Suppressor macrophage treated with lipopolysaccharide for 4 hours (primary cell): Measurements from ENCODE around the gene LTBP1.
"Not testable (repeated sequence)": the region's sequence is repeated elsewhere in the genome, so short reads cannot be mapped to it uniquely, and the experiment has no call there.

Experiments used
- DNase-seq: peaks from one replicate; pipeline ENCODE4 v3.0.0-alpha.2; 2020

Gene LTBP1

GRCh38 chr2:33366473-33366872 is 419.7 kb downstream of the LTBP1 start:
- DNase-seq = no peak

- not testable (repeated sequence) for DNase-seq
Observed at GRCh38 chr2:33368524-33368923, 421.8 kb downstream of the LTBP1 start.

GRCh38 chr2:33369191-33369590 is 422.4 kb downstream of the LTBP1 start:
- no peak for DNase-seq

- peak; percentile 8 for DNase-seq
Observed at GRCh38 chr2:33370636-33371265, 424.0 kb downstream of the LTBP1 start.

GRCh38 chr2:33371304-33372090 is 424.7 kb downstream of the LTBP1 start:
- no peak for DNase-seq

- DNase-seq = peak; percentile 45
Observed at GRCh38 chr2:33372940-33373553, 426.3 kb downstream of the LTBP1 start.

GRCh38 chr2:33373986-33374385 is 427.2 kb downstream of the LTBP1 start:
- no peak for DNase-seq

GRCh38 chr2:33375054-33375453 is 428.3 kb downstream of the LTBP1 start:
- no peak for DNase-seq

- DNase-seq = no peak
Observed at GRCh38 chr2:33377048-33377447, 430.3 kb downstream of the LTBP1 start.

- DNase-seq = no peak
Observed at GRCh38 chr2:33378556-33379210, 431.9 kb downstream of the LTBP1 start.

GRCh38 chr2:33380001-33380609 is 433.4 kb downstream of the LTBP1 start:
- DNase-seq = no peak

GRCh38 chr2:33380719-33381118 is 434.0 kb downstream of the LTBP1 start:
- DNase-seq = no peak

GRCh38 chr2:33381301-33381858 is 434.6 kb downstream of the LTBP1 start:
- no peak for DNase-seq

- DNase-seq = no peak
Observed at GRCh38 chr2:33383855-33384598, 437.3 kb downstream of the LTBP1 start.

- DNase-seq = no peak
Observed at GRCh38 chr2:33384599-33384961, 437.8 kb downstream of the LTBP1 start.

GRCh38 chr2:33388996-33389395 is 442.2 kb downstream of the LTBP1 start:
- no peak for DNase-seq

GRCh38 chr2:33389695-33390094 is 442.9 kb downstream of the LTBP1 start:
- DNase-seq = not testable (repeated sequence)

GRCh38 chr2:33391529-33392255 is 444.9 kb downstream of the LTBP1 start:
- DNase-seq = no peak

GRCh38 chr2:33392366-33392765 is 445.6 kb downstream of the LTBP1 start:
- DNase-seq = no peak

GRCh38 chr2:33395034-33395433 is 448.3 kb downstream of the LTBP1 start:
- no peak for DNase-seq

GRCh38 chr2:33395655-33396249 is 449.0 kb downstream of the LTBP1 start:
- DNase-seq = peak; percentile 58
